ENCODE data around the gene NPLOC4.

DNA sequence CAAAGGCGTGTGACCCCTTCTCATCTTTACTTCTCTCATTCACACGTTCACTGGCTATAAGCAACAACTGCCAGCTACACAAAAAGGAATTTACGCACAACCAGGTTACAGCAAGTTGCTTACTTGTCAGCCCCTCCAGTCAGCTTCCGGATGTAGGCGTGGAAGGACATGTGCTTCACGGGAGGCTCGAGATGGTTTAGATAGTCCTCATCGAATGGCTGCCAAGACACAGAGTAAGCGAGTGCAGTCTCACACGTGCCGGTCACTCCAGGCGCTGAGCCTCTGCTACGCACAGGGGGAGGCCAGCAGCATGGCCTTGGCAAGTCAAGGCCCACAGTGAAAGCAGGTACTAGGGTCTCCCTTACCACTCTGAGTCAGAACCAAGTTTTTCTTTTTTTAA is 28.3 kb downstream of the NPLOC4 start:
- TF ChIP-seq, protein P1, sequence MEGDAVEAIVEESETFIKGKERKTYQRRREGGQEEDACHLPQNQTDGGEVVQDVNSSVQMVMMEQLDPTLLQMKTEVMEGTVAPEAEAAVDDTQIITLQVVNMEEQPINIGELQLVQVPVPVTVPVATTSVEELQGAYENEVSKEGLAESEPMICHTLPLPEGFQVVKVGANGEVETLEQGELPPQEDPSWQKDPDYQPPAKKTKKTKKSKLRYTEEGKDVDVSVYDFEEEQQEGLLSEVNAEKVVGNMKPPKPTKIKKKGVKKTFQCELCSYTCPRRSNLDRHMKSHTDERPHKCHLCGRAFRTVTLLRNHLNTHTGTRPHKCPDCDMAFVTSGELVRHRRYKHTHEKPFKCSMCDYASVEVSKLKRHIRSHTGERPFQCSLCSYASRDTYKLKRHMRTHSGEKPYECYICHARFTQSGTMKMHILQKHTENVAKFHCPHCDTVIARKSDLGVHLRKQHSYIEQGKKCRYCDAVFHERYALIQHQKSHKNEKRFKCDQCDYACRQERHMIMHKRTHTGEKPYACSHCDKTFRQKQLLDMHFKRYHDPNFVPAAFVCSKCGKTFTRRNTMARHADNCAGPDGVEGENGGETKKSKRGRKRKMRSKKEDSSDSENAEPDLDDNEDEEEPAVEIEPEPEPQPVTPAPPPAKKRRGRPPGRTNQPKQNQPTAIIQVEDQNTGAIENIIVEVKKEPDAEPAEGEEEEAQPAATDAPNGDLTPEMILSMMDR (IDR thresholded peaks at IDR 0.05; ENCODE audit: insufficient read depth, low read length), result no peak
- no peak for TF ChIP-seq POLR2AphosphoS5 (IDR thresholded peaks at IDR 0.05; ENCODE audit: low read depth)

Measured in HL-60 (cell line).